ENCODE measurements around the gene TCF3. TPM values are rescaled to one million over a fixed set of nuclear protein-coding genes. Genes with fewer than 3 reads are reported as not detected.

Gene TCF3
- total RNA-seq, 1 donor from 2014 or later, result 44.4 TPM

GRCh38 chr19:1587872-1588271 is 64.5 kb downstream of the TCF3 start:
- DNase-seq (ENCODE audit: low spot score), result no peak

GRCh38 chr19:1585243-1585580 is 67.2 kb downstream of the TCF3 start:
- DNase-seq (ENCODE audit: low spot score), result no peak

GRCh38 chr19:1584500-1585242 is 67.7 kb downstream of the TCF3 start:
- no peak for DNase-seq (ENCODE audit: low spot score)

GRCh38 chr19:1582201-1582600 is 70.2 kb downstream of the TCF3 start:
- DNase-seq (ENCODE audit: low spot score), result no peak

GRCh38 chr19:1580957-1581356 is 71.5 kb downstream of the TCF3 start:
- DNase-seq (ENCODE audit: low spot score), result no peak

- DNase-seq (ENCODE audit: low spot score), result no peak
These were observed 72.0 kb downstream of the TCF3 start for GRCh38 chr19:1580382-1580781.

- no peak for DNase-seq (ENCODE audit: low spot score)
These were observed 73.2 kb downstream of the TCF3 start for GRCh38 chr19:1579222-1579621.

GRCh38 chr19:1577929-1578618 is 74.3 kb downstream of the TCF3 start:
- DNase-seq (ENCODE audit: low spot score), result no peak

- no peak for DNase-seq (ENCODE audit: low spot score)
These were observed 75.1 kb downstream of the TCF3 start for GRCh38 chr19:1577090-1577928.

- no peak for DNase-seq (ENCODE audit: low spot score)
These were observed 75.9 kb downstream of the TCF3 start for GRCh38 chr19:1576242-1577089.

- no peak for DNase-seq (ENCODE audit: low spot score)
These were observed 76.8 kb downstream of the TCF3 start for GRCh38 chr19:1575323-1576241.

- DNase-seq (ENCODE audit: low spot score), result no peak
These were observed 77.9 kb downstream of the TCF3 start for GRCh38 chr19:1574354-1575136.

- DNase-seq (ENCODE audit: low spot score), result no peak
These were observed 79.6 kb downstream of the TCF3 start for GRCh38 chr19:1572795-1573194.

GRCh38 chr19:1571358-1571757 is 81.1 kb downstream of the TCF3 start:
- DNase-seq (ENCODE audit: low spot score), result no peak

- no peak for DNase-seq (ENCODE audit: low spot score)
These were observed 81.6 kb downstream of the TCF3 start for GRCh38 chr19:1570836-1571235.

GRCh38 chr19:1569997-1570396 is 82.4 kb downstream of the TCF3 start:
- DNase-seq (ENCODE audit: low spot score), result no peak

GRCh38 chr19:1568320-1569019 is 83.9 kb downstream of the TCF3 start, which contains the start of gene MEX3D:
MEX3D (minus strand) TSS chr19:1568325; CDS start chr19:1568058, 267 bp downstream.
- no peak for DNase-seq (ENCODE audit: low spot score)

GRCh38 chr19:1567848-1568227 is 84.6 kb downstream of the TCF3 start:
- DNase-seq (ENCODE audit: low spot score), result no peak

All from mesenteric fat pad (tissue), 1 donor.